Esophagus muscularis mucosa (tissue), 4 donors: ENCODE measurements around the gene MAGEB3.

Experiments used
- EP300 ChIP-seq: sonication (generic); formaldehyde crosslinking; IDR thresholded peaks from one replicate; pipeline ENCODE4 v1.6.1; 2017; ENCODE audit warnings: antibody characterized with exemption
- POLR2A ChIP-seq: fragments of 450-650 bp; IDR thresholded peaks from one replicate; pipeline ENCODE4 v1.6.1; 2017; ENCODE audit warnings: antibody characterized with exemption, moderate library complexity, mild to moderate bottlenecking, low read depth
- POLR2AphosphoS5 ChIP-seq, 2 donors: sonication (generic); formaldehyde crosslinking; IDR thresholded peaks; one replicate each; pipeline ENCODE4 v1.6.1; 2017; ENCODE audit warnings: antibody characterized with exemption in 2 of 2
- TF ChIP-seq, protein P1 (sequence below), 3 experiments: fragments of 200-600 bp in 2 of 3; fragments of 450-650 bp in 1 of 3; sonication (generic) in 2 of 3; IDR thresholded peaks; one replicate each; pipeline ENCODE4 v1.5.1; 2017 to 2019; ENCODE audit warnings: antibody characterized with exemption in 3 of 3, mild to moderate bottlenecking in 2 of 3, moderate library complexity in 1 of 3

DNA sequence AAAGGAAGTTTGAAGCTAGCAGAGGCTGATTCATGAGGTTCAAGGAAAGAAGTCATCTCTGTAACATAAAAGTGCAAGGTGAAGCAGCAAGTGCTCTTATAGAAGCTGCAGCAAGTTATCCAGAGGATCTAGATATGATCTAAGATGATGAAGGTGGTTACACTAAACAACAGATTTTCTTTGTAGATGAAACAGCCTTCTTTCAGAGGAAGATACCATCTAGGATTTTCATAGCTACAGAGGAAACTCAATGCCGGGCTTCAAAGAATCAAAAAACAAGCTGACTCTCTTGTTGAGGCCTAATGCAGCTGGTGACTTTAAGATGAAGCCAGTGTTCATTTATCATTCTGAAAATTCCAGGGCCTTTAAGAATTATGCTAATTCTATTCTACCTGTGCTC, 50.0 kb downstream of the MAGEB3 start:
- TF ChIP-seq, protein P1, sequence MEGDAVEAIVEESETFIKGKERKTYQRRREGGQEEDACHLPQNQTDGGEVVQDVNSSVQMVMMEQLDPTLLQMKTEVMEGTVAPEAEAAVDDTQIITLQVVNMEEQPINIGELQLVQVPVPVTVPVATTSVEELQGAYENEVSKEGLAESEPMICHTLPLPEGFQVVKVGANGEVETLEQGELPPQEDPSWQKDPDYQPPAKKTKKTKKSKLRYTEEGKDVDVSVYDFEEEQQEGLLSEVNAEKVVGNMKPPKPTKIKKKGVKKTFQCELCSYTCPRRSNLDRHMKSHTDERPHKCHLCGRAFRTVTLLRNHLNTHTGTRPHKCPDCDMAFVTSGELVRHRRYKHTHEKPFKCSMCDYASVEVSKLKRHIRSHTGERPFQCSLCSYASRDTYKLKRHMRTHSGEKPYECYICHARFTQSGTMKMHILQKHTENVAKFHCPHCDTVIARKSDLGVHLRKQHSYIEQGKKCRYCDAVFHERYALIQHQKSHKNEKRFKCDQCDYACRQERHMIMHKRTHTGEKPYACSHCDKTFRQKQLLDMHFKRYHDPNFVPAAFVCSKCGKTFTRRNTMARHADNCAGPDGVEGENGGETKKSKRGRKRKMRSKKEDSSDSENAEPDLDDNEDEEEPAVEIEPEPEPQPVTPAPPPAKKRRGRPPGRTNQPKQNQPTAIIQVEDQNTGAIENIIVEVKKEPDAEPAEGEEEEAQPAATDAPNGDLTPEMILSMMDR (IDR thresholded peaks at IDR 0.05): no peak
- TF ChIP-seq POLR2A: no peak
- no peak for TF ChIP-seq POLR2AphosphoS5 (IDR thresholded peaks at IDR 0.05)
- no peak for TF ChIP-seq EP300
